Neural progenitor cell (in vitro differentiated cells): ENCODE results near the gene TUBB4B. TPM values are rescaled to one million over a fixed set of nuclear protein-coding genes. Genes with fewer than 3 reads are reported as not detected.
A peak's percentile ranks its signal among the peaks of the same experiment; 100 is the strongest.

Source experiments
- DNase-seq: peaks from one replicate; pipeline ENCODE4 v3.0.0-alpha.2; 2016; ENCODE audit warnings: low spot score
- H2AFZ ChIP-seq: fragments of 200-600 bp; sonication (generic); replicated peaks from 2 replicates; pipeline ENCODE4 v1.6.1; 2016; ENCODE audit warnings: antibody characterized with exemption
- H3F3A ChIP-seq: fragments of 200-600 bp; sonication (generic); 2 replicates; pipeline ENCODE4 v1.6.1; 2016; ENCODE audit warnings: antibody characterized with exemption, low read depth
- H3K27ac ChIP-seq: fragments of 200-600 bp; sonication (generic); 2 replicates; pipeline ENCODE4 v1.5.1; 2016; ENCODE audit warnings: mild to moderate bottlenecking
- H3K27me3 ChIP-seq: fragments of 200-600 bp; sonication (generic); 2 replicates; pipeline ENCODE4 v1.6.1; 2016; ENCODE audit warnings: mild to moderate bottlenecking, moderate library complexity
- H3K36me3 ChIP-seq: fragments of 200-600 bp; sonication (generic); 2 replicates; pipeline ENCODE4 v1.5.1; 2016
- H3K4me1 ChIP-seq: fragments of 200-600 bp; sonication (generic); 2 replicates; pipeline ENCODE4 v1.6.1; 2016; ENCODE audit warnings: mixed run types
- H3K4me2 ChIP-seq: fragments of 200-600 bp; sonication (generic); 2 replicates; pipeline ENCODE4 v1.6.1; 2016
- H3K4me3 ChIP-seq: fragments of 200-600 bp; sonication (generic); 2 replicates; pipeline ENCODE4 v1.5.1; 2016
- H3K79me2 ChIP-seq: fragments of 200-600 bp; sonication (generic); 2 replicates; pipeline ENCODE4 v1.6.1; 2016; ENCODE audit warnings: low read depth
- H3K9ac ChIP-seq: fragments of 200-600 bp; sonication (generic); 2 replicates; pipeline ENCODE4 v1.6.1; 2016
- H3K9me3 ChIP-seq: fragments of 200-600 bp; sonication (generic); 2 replicates; pipeline ENCODE4 v1.5.1; 2016; ENCODE audit warnings: low read depth
- H4K20me1 ChIP-seq: fragments of 200-600 bp; sonication (generic); 2 replicates; pipeline ENCODE4 v1.6.1; 2016; ENCODE audit warnings: low read depth
- H3K27ac Mint-ChIP-seq: 3 replicates; pipeline ENCODE4 v1.8.0; 2021; ENCODE audit warnings: mixed read lengths
- H3K27me3 Mint-ChIP-seq: 2 replicates; pipeline ENCODE4 v1.8.0; 2022; ENCODE audit warnings: low read depth, mild to moderate bottlenecking, inconsistent platforms, moderate library complexity, mixed read lengths; ENCODE audit not compliant: insufficient read depth
- H3K36me3 Mint-ChIP-seq: 3 replicates; pipeline ENCODE4 v1.8.0; 2021; ENCODE audit warnings: mixed read lengths
- H3K4me1 Mint-ChIP-seq: 3 replicates; pipeline ENCODE4 v1.8.0; 2021; ENCODE audit warnings: mixed read lengths
- H3K4me3 Mint-ChIP-seq: 3 replicates; pipeline ENCODE4 v1.8.0; 2021; ENCODE audit warnings: mild to moderate bottlenecking, moderate library complexity, mixed read lengths
- H3K9me3 Mint-ChIP-seq: 3 replicates; pipeline ENCODE4 v1.8.0; 2020; ENCODE audit warnings: mixed read lengths
- EZH2 ChIP-seq: fragments of 200-600 bp; sonication (generic); IDR thresholded peaks from 2 replicates; pipeline ENCODE4 v1.6.1; 2017; ENCODE audit warnings: antibody characterized with exemption, mild to moderate bottlenecking, moderate library complexity
- EZH2phosphoT487 ChIP-seq: fragments of 200-600 bp; sonication (generic); IDR thresholded peaks from 2 replicates; pipeline ENCODE4 v1.6.1; 2017; ENCODE audit warnings: antibody characterized with exemption
- total RNA-seq: library from RNA; depleted of rRNA; stranded (reverse); fragments of >200 nt; gene quantifications from 2 replicates; pipeline ENCODE4 v1.2.3, GENCODE V29; 2015; ENCODE audit warnings: low replicate concordance
- TF ChIP-seq, protein P1 (sequence below): fragments of 200-600 bp; sonication (generic); IDR thresholded peaks from 2 replicates; pipeline ENCODE4 v1.5.1; 2017; ENCODE audit warnings: antibody characterized with exemption, mild to moderate bottlenecking

TUBB4B gene
- total RNA-seq, 1 donor from 2014 or later = 183 TPM

DNA sequence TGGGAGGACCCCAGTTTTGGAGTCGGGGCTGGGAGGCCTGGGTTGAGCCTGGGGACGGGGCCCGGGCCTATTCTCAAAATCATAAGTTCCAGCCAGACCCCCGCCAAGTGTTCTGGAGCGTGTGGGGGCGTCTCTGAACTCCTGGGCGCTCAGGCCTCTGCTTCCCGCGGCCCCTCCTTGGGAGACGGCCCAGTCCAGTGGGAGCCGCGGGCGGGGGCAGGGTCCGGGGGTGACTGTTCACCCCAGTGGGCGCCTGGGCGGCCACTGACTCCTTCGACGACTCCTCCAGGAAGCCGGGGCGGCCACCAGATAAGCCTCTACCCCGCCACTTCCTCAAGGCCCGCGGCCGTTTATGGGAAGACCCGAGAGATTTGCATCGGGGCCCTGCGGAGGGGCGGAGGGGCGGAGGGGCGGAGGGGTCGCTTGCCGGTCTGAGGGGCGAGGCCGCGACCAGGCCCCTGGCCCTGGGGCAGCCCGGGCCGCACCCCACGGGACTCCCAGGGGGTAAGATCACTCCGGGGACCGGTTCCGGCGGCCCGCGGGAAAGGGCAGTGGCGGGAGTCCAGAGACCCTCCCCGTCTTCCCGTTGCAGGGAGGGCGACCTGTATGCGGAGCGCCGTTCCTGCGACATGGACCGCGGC, 37.1 kb downstream of the TUBB4B start:
- no peaks in the 10 kb centered on the region for H3K9me3 ChIP-seq
- no peaks in the 10 kb centered on the region for H3K36me3 ChIP-seq
- peaks cover 24% of the 10 kb centered on the region for H3K4me1 ChIP-seq
- peaks cover 21% of the 10 kb centered on the region for H3K4me1 Mint-ChIP-seq
- H3K79me2 ChIP-seq = no peaks in the 10 kb centered on the region
- peak overlapping the region; percentile 13 for H3K4me3 ChIP-seq
- DNase-seq = no peak
- H4K20me1 ChIP-seq = no peaks in the 10 kb centered on the region
- no peak overlapping the region for H3K27ac ChIP-seq
- no peaks in the 10 kb centered on the region for H3K36me3 Mint-ChIP-seq
- H3K27me3 Mint-ChIP-seq = peaks cover 12% of the 10 kb centered on the region
- no peak overlapping the region for H3K9ac ChIP-seq
- TF ChIP-seq, protein P1, sequence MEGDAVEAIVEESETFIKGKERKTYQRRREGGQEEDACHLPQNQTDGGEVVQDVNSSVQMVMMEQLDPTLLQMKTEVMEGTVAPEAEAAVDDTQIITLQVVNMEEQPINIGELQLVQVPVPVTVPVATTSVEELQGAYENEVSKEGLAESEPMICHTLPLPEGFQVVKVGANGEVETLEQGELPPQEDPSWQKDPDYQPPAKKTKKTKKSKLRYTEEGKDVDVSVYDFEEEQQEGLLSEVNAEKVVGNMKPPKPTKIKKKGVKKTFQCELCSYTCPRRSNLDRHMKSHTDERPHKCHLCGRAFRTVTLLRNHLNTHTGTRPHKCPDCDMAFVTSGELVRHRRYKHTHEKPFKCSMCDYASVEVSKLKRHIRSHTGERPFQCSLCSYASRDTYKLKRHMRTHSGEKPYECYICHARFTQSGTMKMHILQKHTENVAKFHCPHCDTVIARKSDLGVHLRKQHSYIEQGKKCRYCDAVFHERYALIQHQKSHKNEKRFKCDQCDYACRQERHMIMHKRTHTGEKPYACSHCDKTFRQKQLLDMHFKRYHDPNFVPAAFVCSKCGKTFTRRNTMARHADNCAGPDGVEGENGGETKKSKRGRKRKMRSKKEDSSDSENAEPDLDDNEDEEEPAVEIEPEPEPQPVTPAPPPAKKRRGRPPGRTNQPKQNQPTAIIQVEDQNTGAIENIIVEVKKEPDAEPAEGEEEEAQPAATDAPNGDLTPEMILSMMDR = no peak
- TF ChIP-seq EZH2 (no peak), EZH2phosphoT487 (no peak)
- H3K27ac Mint-ChIP-seq = no peak overlapping the region
- H3K4me2 ChIP-seq = peak overlapping the region; percentile 72
- H3K9me3 Mint-ChIP-seq = peaks cover 3% of the 10 kb centered on the region
- H3F3A ChIP-seq = peaks cover 25% of the 10 kb centered on the region
- H3K27me3 ChIP-seq = peaks cover 53% of the 10 kb centered on the region
- H3K4me3 Mint-ChIP-seq = no peak overlapping the region
- H2AFZ ChIP-seq = no peak overlapping the region

DNA sequence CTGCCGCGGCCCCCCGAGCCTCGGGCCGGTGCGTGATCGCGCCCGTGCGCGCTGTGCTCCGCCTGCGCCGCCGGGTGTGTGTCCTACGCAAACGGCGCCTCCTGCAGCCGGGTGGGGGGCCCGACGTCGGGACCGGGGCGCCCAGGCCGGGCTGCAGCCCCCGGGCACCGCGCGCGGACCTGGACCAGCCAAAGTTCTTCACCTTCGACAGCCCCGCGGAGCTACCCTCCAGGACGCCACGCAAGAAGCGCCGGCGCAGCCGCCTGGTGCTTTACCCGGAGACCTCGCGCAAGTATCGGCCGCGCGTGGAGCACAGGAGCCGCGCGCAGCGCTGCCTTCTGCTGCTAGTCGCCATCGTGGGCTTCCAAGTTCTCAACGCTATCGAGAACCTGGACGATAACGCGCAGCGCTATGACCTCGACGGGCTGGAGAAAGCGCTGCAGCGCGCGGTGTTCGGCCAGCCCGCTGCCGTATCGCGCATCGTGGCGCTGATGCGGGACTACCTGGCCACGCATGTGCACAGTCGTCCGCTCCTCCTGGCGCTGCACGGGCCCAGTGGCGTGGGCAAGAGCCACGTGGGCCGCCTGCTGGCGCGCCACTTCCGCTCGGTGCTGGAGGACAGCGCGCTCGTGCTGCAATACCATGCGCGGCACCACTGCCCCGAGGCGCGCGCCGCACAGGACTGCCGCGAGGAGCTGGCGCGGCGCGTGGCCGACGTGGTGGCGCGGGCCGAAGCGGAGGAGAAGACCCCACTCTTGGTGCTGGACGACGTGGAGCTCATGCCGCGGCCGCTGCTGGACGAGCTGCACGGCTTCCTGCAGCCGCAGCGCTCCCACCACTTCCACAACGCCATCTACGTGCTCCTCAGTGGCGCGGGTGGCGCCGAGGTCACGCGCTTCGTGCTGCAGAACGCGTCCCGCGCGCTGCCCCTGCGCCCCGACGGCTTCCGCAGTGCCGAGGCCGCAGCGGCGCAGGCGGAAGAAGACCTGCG, 37.9 kb downstream of the TUBB4B start:
- Histone ChIP-seq H3K27me3 (peaks cover 62% of the 10 kb centered on the region), H3K36me3 (no peaks in the 10 kb centered on the region), H3F3A (peaks cover 25% of the 10 kb centered on the region), H4K20me1 (no peaks in the 10 kb centered on the region), H3K9me3 (no peaks in the 10 kb centered on the region), H3K4me1 (peaks cover 24% of the 10 kb centered on the region), H3K79me2 (no peaks in the 10 kb centered on the region), H2AFZ (no peak overlapping the region), H3K27ac (no peak overlapping the region), H3K4me2 (no peak overlapping the region), H3K4me3 (no peak overlapping the region), H3K9ac (no peak overlapping the region)
- H3K36me3 Mint-ChIP-seq = no peaks in the 10 kb centered on the region
- peaks cover 21% of the 10 kb centered on the region for H3K4me1 Mint-ChIP-seq
- H3K9me3 Mint-ChIP-seq = peaks cover 3% of the 10 kb centered on the region
- no peak for TF ChIP-seq EZH2phosphoT487
- no peak for TF ChIP-seq EZH2
- TF ChIP-seq, protein P1 = no peak
- no peak overlapping the region for H3K27ac Mint-ChIP-seq
- no peak for DNase-seq
- H3K4me3 Mint-ChIP-seq = no peak overlapping the region
- H3K27me3 Mint-ChIP-seq = peaks cover 14% of the 10 kb centered on the region

DNA sequence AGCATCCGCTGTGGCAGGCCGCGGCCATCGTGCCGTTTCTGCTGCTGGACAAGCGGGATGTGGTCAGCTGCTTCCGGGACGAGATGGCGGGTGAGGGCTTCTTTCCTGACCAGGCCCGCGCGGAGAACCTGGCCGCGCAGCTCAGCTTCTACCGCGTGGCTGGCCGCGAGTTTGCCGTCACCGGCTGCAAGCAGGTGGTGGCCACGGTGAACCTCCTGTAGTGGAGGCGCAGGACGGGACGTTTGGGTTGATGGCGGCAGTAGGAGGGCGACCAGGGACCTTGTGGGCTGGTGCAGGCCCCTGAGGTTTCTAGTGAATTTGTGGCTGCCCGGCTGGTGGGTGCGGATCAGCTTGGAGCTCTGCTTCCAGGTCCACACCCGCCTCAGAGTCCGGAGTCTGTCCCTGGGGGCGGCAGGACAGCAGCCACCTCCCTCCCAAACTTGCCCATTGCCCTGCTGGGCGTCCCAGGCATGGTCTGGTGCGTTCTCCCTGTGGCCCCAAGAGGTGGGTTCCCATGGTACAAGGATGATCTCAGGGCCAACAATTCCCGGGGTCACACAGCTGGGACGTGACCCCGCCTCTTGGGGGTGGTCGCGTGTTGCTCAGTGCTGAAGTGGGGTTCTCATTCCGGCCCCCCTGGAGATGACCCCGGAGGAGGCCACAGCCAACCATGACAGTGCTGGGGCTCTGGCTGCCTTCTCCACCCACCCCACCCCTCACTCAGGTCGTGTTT, 38.8 kb downstream of the TUBB4B start:
- Histone ChIP-seq H3K9ac (no peak overlapping the region), H3F3A (peaks cover 25% of the 10 kb centered on the region), H3K4me1 (peaks cover 24% of the 10 kb centered on the region), H3K4me3 (no peak overlapping the region), H2AFZ (no peak overlapping the region), H3K27me3 (peaks cover 62% of the 10 kb centered on the region), H4K20me1 (no peaks in the 10 kb centered on the region), H3K9me3 (no peaks in the 10 kb centered on the region), H3K36me3 (no peaks in the 10 kb centered on the region), H3K4me2 (peak overlapping the region; percentile 79), H3K79me2 (no peaks in the 10 kb centered on the region), H3K27ac (no peak overlapping the region)
- no peak for DNase-seq
- no peaks in the 10 kb centered on the region for H3K36me3 Mint-ChIP-seq
- H3K27me3 Mint-ChIP-seq = peaks cover 14% of the 10 kb centered on the region
- H3K27ac Mint-ChIP-seq = no peak overlapping the region
- TF ChIP-seq, protein P1 = no peak
- TF ChIP-seq EZH2 = no peak
- TF ChIP-seq EZH2phosphoT487 = no peak
- H3K4me3 Mint-ChIP-seq = peak overlapping the region; percentile 41
- peaks cover 18% of the 10 kb centered on the region for H3K4me1 Mint-ChIP-seq
- H3K9me3 Mint-ChIP-seq = peaks cover 3% of the 10 kb centered on the region
